LNCaP clone FGC (cell line): ENCODE measurements around the gene NBPF3.

Experiments
- DNase-seq: peaks from one replicate; pipeline ENCODE4 v3.0.0-alpha.2; 2011; ENCODE audit warnings: low read depth
- H3K4me3 ChIP-seq: 2 replicates; pipeline ENCODE4 v1.5.1; 2011; ENCODE audit warnings: mild to moderate bottlenecking, low read depth, low read length, control low read depth
- TF ChIP-seq, protein P1 (sequence below): IDR thresholded peaks from 2 replicates; pipeline ENCODE4 v1.5.1; 2012; ENCODE audit warnings: mild to moderate bottlenecking; ENCODE audit not compliant: control insufficient read depth, insufficient read depth; ENCODE audit errors: extremely low read depth

The NBPF3 gene

GRCh38 chr1:21494196-21494595 is 54.3 kb downstream of the NBPF3 start:
- TF ChIP-seq, protein P1, sequence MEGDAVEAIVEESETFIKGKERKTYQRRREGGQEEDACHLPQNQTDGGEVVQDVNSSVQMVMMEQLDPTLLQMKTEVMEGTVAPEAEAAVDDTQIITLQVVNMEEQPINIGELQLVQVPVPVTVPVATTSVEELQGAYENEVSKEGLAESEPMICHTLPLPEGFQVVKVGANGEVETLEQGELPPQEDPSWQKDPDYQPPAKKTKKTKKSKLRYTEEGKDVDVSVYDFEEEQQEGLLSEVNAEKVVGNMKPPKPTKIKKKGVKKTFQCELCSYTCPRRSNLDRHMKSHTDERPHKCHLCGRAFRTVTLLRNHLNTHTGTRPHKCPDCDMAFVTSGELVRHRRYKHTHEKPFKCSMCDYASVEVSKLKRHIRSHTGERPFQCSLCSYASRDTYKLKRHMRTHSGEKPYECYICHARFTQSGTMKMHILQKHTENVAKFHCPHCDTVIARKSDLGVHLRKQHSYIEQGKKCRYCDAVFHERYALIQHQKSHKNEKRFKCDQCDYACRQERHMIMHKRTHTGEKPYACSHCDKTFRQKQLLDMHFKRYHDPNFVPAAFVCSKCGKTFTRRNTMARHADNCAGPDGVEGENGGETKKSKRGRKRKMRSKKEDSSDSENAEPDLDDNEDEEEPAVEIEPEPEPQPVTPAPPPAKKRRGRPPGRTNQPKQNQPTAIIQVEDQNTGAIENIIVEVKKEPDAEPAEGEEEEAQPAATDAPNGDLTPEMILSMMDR: no peak
- no peak for DNase-seq
- H3K4me3 ChIP-seq: no peak overlapping the region

- H3K4me3 ChIP-seq: no peak overlapping the region
- TF ChIP-seq, protein P1: no peak
- no peak for DNase-seq
Measured at GRCh38 chr1:21495225-21495820, 55.4 kb downstream of the NBPF3 start.

- DNase-seq: no peak
- H3K4me3 ChIP-seq: no peak overlapping the region
- TF ChIP-seq, protein P1: no peak
Measured at GRCh38 chr1:21496063-21496462, 56.1 kb downstream of the NBPF3 start.

- TF ChIP-seq, protein P1: no peak
- no peak for DNase-seq
- H3K4me3 ChIP-seq: no peak overlapping the region
Measured at GRCh38 chr1:21496886-21497285, 56.9 kb downstream of the NBPF3 start.

- TF ChIP-seq, protein P1: no peak
- no peak overlapping the region for H3K4me3 ChIP-seq
- no peak for DNase-seq
Measured at GRCh38 chr1:21497466-21498061, 57.6 kb downstream of the NBPF3 start.

- TF ChIP-seq, protein P1: no peak
- no peak for DNase-seq
- no peak overlapping the region for H3K4me3 ChIP-seq
Measured at GRCh38 chr1:21499283-21499950, 59.5 kb downstream of the NBPF3 start.
